ENCODE measurements around the gene ASPN. TPM values are rescaled to one million over a fixed set of nuclear protein-coding genes. Genes with fewer than 3 reads are reported as not detected.

The ASPN gene
- total RNA-seq, 2 experiments from 2014 or later, result not detected

GRCh38 chr9:92478783-92479182 is 3.5 kb downstream of the ASPN start:
- no peaks in the 10 kb centered on the region for H3K9me2 ChIP-seq (ENCODE audit: insufficient read depth, low read length)
- intact Hi-C loops (cut with micrococcal nuclease; ENCODE audit: unreplicated experiment), result no loop called here
- H3K4me3 ChIP-seq (ENCODE audit: low read depth, low read length, poor library complexity, severe bottlenecking), result no peak overlapping the region
- POLR2A ChIA-PET, result no interaction called here
- no peaks in the 10 kb centered on the region for H3K4me1 ChIP-seq (ENCODE audit: insufficient read depth, low read length, poor library complexity, severe bottlenecking)
- H4K20me1 ChIP-seq (ENCODE audit: insufficient read depth, low read length), result no peaks in the 10 kb centered on the region
- H3K79me2 ChIP-seq (ENCODE audit: insufficient read depth, low read depth, low read length), result no peaks in the 10 kb centered on the region
- no peak for DNase-seq (ENCODE audit: low spot score)
- no peak overlapping the region for H2AFZ ChIP-seq (ENCODE audit: low read length)
- no peak overlapping the region for H3K27ac ChIP-seq (ENCODE audit: low read depth, low read length, poor library complexity, severe bottlenecking)
- CTCF ChIA-PET (ENCODE audit: unreplicated experiment), result no interaction called here
- no peak overlapping the region for H3K4me2 ChIP-seq (ENCODE audit: low read length)
- no peaks in the 10 kb centered on the region for H3K9me3 ChIP-seq (ENCODE audit: low read length)
- no peak for TF ChIP-seq EZH2phosphoT487 (IDR thresholded peaks at IDR 0.05; ENCODE audit: borderline replicate concordance, low read depth, low read length)
- TF ChIP-seq, protein P1, sequence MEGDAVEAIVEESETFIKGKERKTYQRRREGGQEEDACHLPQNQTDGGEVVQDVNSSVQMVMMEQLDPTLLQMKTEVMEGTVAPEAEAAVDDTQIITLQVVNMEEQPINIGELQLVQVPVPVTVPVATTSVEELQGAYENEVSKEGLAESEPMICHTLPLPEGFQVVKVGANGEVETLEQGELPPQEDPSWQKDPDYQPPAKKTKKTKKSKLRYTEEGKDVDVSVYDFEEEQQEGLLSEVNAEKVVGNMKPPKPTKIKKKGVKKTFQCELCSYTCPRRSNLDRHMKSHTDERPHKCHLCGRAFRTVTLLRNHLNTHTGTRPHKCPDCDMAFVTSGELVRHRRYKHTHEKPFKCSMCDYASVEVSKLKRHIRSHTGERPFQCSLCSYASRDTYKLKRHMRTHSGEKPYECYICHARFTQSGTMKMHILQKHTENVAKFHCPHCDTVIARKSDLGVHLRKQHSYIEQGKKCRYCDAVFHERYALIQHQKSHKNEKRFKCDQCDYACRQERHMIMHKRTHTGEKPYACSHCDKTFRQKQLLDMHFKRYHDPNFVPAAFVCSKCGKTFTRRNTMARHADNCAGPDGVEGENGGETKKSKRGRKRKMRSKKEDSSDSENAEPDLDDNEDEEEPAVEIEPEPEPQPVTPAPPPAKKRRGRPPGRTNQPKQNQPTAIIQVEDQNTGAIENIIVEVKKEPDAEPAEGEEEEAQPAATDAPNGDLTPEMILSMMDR (conservative IDR thresholded peaks at IDR 0.05; ENCODE audit: low read length), result no peak
- no peaks in the 10 kb centered on the region for H3K36me3 ChIP-seq (ENCODE audit: insufficient read depth, low read length)
- BruUV-seq (replicated peaks), result no TSS peak

GRCh38 chr9:92476962-92477361 is 5.3 kb downstream of the ASPN start:
- ChIA-PET POLR2A (interaction anchor here (0.8 kb wide), 1 partner anchor 100 kb away, joined by 3 read pairs; no protein-coding TSS in a partner anchor), CTCF (ENCODE audit: unreplicated experiment) (no interaction called here)
- H4K20me1 ChIP-seq (ENCODE audit: insufficient read depth, low read length), result no peaks in the 10 kb centered on the region
- no peak for DNase-seq (ENCODE audit: low spot score)
- H3K9me3 ChIP-seq (ENCODE audit: low read length), result no peaks in the 10 kb centered on the region
- H3K36me3 ChIP-seq (ENCODE audit: insufficient read depth, low read length), result no peaks in the 10 kb centered on the region
- H3K27ac ChIP-seq (ENCODE audit: low read depth, low read length, poor library complexity, severe bottlenecking), result no peak overlapping the region
- TF ChIP-seq, protein P1 (conservative IDR thresholded peaks at IDR 0.05; ENCODE audit: low read length), result no peak
- TF ChIP-seq EZH2phosphoT487 (IDR thresholded peaks at IDR 0.05; ENCODE audit: borderline replicate concordance, low read depth, low read length), result no peak
- H3K4me1 ChIP-seq (ENCODE audit: insufficient read depth, low read length, poor library complexity, severe bottlenecking), result no peaks in the 10 kb centered on the region
- intact Hi-C loops (cut with micrococcal nuclease; ENCODE audit: unreplicated experiment), result no loop called here
- no peak overlapping the region for H2AFZ ChIP-seq (ENCODE audit: low read length)
- H3K4me2 ChIP-seq (ENCODE audit: low read length), result no peak overlapping the region
- H3K79me2 ChIP-seq (ENCODE audit: insufficient read depth, low read depth, low read length), result no peaks in the 10 kb centered on the region
- no peaks in the 10 kb centered on the region for H3K9me2 ChIP-seq (ENCODE audit: insufficient read depth, low read length)
- no TSS peak for BruUV-seq (replicated peaks)
- H3K4me3 ChIP-seq (ENCODE audit: low read depth, low read length, poor library complexity, severe bottlenecking), result no peak overlapping the region

GRCh38 chr9:92474587-92474986 is 7.7 kb downstream of the ASPN start:
- DNase-seq (ENCODE audit: low spot score), result no peak
- Histone ChIP-seq H3K4me1 (ENCODE audit: insufficient read depth, low read length, poor library complexity, severe bottlenecking) (no peaks in the 10 kb centered on the region), H4K20me1 (ENCODE audit: insufficient read depth, low read length) (no peaks in the 10 kb centered on the region), H3K4me3 (ENCODE audit: low read depth, low read length, poor library complexity, severe bottlenecking) (no peak overlapping the region), H3K36me3 (ENCODE audit: insufficient read depth, low read length) (no peaks in the 10 kb centered on the region), H3K9me3 (ENCODE audit: low read length) (no peaks in the 10 kb centered on the region), H2AFZ (ENCODE audit: low read length) (no peak overlapping the region), H3K4me2 (ENCODE audit: low read length) (no peak overlapping the region), H3K9me2 (ENCODE audit: insufficient read depth, low read length) (no peaks in the 10 kb centered on the region), H3K27ac (ENCODE audit: low read depth, low read length, poor library complexity, severe bottlenecking) (no peak overlapping the region), H3K79me2 (ENCODE audit: insufficient read depth, low read depth, low read length) (no peaks in the 10 kb centered on the region)
- CTCF ChIA-PET (ENCODE audit: unreplicated experiment), result no interaction called here
- intact Hi-C loops (cut with micrococcal nuclease; ENCODE audit: unreplicated experiment), result no loop called here
- POLR2A ChIA-PET, result no interaction called here
- no peak for TF ChIP-seq EZH2phosphoT487 (IDR thresholded peaks at IDR 0.05; ENCODE audit: borderline replicate concordance, low read depth, low read length)
- TF ChIP-seq, protein P1 (conservative IDR thresholded peaks at IDR 0.05; ENCODE audit: low read length), result no peak
- no TSS peak for BruUV-seq (replicated peaks)
